Measurements from ENCODE around the gene ASXL2.

- TF ChIP-seq POLR2A (IDR thresholded peaks at IDR 0.05) (no peak), CTCF (IDR thresholded peaks at IDR 0.05) (no peak), POLR2AphosphoS5 (IDR thresholded peaks at IDR 0.05) (no peak), EP300 (IDR thresholded peaks at IDR 0.05) (no peak)
Observed at GRCh38 chr2:25685741-25686140, 192.5 kb downstream of the ASXL2 start.

Data from upper lobe of left lung (tissue), 4 donors.